Loucy (cell line): ENCODE results near the gene STK40.

ENCODE experiments used
- EZH2phosphoT487 ChIP-seq: fragments of 200-600 bp; IDR thresholded peaks from 2 replicates; pipeline ENCODE4 v1.6.1; 2018; ENCODE audit warnings: antibody characterized with exemption, mild to moderate bottlenecking, moderate library complexity, borderline replicate concordance
- TF ChIP-seq, protein P1 (sequence below): fragments of 200-600 bp; sonication (generic); conservative IDR thresholded peaks from 2 replicates; pipeline ENCODE4 v1.5.1; 2014; ENCODE audit warnings: mild to moderate bottlenecking, antibody characterized with exemption, low read length

DNA sequence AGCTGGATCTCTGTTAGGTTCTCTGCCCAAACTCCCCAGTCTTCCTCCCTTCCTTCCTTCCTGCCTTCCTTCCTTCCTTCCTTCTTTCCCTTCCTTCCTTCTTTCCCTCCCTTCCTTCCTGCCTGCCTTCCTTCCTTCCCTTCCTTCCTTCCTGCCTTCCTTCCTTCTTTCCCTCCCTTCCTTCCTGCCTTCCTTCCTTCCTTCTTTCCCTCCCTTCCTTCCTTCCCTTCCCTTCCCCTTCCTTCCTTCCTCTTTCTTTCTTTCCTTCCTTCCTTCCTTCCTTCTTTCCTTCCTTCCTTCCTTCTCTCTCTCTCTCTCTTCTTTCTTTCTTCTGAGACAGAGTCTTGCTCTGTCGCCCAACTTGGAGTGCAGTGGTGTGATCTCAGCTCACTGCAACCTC, 20.7 kb upstream of the STK40 start:
- TF ChIP-seq, protein P1, sequence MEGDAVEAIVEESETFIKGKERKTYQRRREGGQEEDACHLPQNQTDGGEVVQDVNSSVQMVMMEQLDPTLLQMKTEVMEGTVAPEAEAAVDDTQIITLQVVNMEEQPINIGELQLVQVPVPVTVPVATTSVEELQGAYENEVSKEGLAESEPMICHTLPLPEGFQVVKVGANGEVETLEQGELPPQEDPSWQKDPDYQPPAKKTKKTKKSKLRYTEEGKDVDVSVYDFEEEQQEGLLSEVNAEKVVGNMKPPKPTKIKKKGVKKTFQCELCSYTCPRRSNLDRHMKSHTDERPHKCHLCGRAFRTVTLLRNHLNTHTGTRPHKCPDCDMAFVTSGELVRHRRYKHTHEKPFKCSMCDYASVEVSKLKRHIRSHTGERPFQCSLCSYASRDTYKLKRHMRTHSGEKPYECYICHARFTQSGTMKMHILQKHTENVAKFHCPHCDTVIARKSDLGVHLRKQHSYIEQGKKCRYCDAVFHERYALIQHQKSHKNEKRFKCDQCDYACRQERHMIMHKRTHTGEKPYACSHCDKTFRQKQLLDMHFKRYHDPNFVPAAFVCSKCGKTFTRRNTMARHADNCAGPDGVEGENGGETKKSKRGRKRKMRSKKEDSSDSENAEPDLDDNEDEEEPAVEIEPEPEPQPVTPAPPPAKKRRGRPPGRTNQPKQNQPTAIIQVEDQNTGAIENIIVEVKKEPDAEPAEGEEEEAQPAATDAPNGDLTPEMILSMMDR = no peak
- no peak for TF ChIP-seq EZH2phosphoT487
